MCF 10A (cell line): ENCODE results near the gene HOXC5. TPM values are rescaled to one million over a fixed set of nuclear protein-coding genes. Genes with fewer than 3 reads are reported as not detected.

ENCODE experiments used
- BruUV-seq: library from RNA; stranded (reverse); fragments of 400-500 nt; replicated peaks from 2 replicates; lab custom pipeline; 2021; lab: Mats Ljungman, UMichigan
- CTCF ChIA-PET: fragments of 300-600 bp; sonication (Branson Sonifier 250); formaldehyde crosslinking; extraction: SDS; loops from one replicate; lab custom pipeline; 2021; ENCODE audit warnings: antibody characterized with exemption, inconsistent platforms; lab: Yijun Ruan, JAX
- POLR2A ChIA-PET: fragments of 300-600, 350-650 bp; sonication (Branson Sonifier 250); formaldehyde crosslinking; extraction: SDS; loops from one replicate; lab custom pipeline; 2020; ENCODE audit warnings: antibody characterized with exemption, inconsistent platforms; lab: Yijun Ruan, JAX
- DNase-seq: peaks from one replicate; pipeline ENCODE4 v3.0.0-alpha.2; 2018; ENCODE audit not compliant: unreplicated experiment
- H3K27ac Mint-ChIP-seq: one replicate; pipeline ENCODE4 v1.8.0; 2022; ENCODE audit warnings: mild to moderate bottlenecking, low read depth, mixed read lengths; ENCODE audit not compliant: unreplicated experiment
- H3K27me3 Mint-ChIP-seq: one replicate; pipeline ENCODE4 v1.8.0; 2022; ENCODE audit warnings: mixed read lengths; ENCODE audit not compliant: insufficient read depth, unreplicated experiment
- H3K36me3 Mint-ChIP-seq: one replicate; pipeline ENCODE4 v1.8.0; 2022; ENCODE audit warnings: mild to moderate bottlenecking, moderate library complexity, mixed read lengths; ENCODE audit not compliant: insufficient read depth, unreplicated experiment
- H3K4me1 Mint-ChIP-seq: one replicate; pipeline ENCODE4 v1.8.0; 2022; ENCODE audit warnings: mixed read lengths; ENCODE audit not compliant: insufficient read depth, unreplicated experiment
- H3K4me3 Mint-ChIP-seq: one replicate; pipeline ENCODE4 v1.8.0; 2022; ENCODE audit warnings: mild to moderate bottlenecking, moderate library complexity, mixed read lengths; ENCODE audit not compliant: unreplicated experiment
- H3K9me3 Mint-ChIP-seq: one replicate; pipeline ENCODE4 v1.8.0; 2022; ENCODE audit warnings: mixed read lengths; ENCODE audit not compliant: unreplicated experiment
- CTCF ChIP-seq: fragments of 200-600 bp; IDR thresholded peaks from one replicate; pipeline ENCODE4 v1.8.0; 2022; ENCODE audit warnings: antibody characterized with exemption, mild to moderate bottlenecking; ENCODE audit not compliant: unreplicated experiment
- intact Hi-C: fragments of 100-400 bp; cut with micrococcal nuclease; formaldehyde crosslinking; loops from 2 replicates; pipeline ENCODE4 v1.14.1; 2022
- total RNA-seq: library from RNA; stranded (reverse); gene quantifications from 2 replicates; pipeline ENCODE4 v1.2.3, GENCODE V29; 2022

HOXC5 gene
- total RNA-seq, 1 experiment from 2014 or later, result not detected

DNA sequence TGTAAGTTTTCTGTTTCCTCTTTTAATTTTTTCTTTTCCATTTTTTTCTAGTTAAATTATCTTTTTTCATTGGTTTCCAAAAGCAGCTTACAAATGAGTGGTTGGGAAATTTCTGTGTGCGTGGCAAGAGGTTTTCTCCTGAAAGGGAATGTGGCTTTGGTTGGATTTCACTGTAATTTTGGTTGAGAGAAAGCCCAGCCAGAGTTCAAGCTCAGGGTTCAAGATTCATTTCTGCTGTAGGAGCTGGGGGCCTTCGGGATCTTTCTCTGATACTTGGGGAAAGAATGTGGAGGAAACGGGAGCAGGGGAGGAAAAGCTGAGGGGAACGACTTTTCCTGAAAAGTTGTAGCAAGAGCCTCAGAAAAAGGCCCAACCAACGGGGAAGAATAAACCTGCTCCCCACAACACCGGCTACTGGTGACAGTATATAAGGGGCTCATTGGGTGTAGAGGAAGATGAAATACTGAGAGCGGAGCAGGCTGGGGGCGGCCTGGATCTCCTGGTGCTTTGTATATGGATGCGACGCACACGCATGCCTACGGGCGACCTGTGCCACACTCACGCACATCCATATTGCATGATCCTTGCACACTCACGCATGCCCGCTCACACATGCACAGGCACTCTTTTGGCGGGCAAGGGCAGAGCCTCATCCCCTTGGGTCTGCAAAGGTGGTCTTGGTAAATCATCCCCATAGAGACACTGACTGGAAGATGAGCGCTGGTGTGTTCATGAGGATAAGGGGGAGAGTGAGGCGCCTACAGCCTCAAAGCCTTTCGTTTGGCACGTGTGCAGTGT, 46.0 kb upstream of the HOXC5 start:
- Mint-ChIP-seq H3K4me3 (no peak overlapping the region), H3K27ac (no peak overlapping the region), H3K9me3 (no peaks in the 10 kb centered on the region), H3K36me3 (no peaks in the 10 kb centered on the region), H3K27me3 (no peaks in the 10 kb centered on the region), H3K4me1 (peaks cover 24% of the 10 kb centered on the region)
- BruUV-seq, result no TSS peak
- TF ChIP-seq CTCF, result no peak
- CTCF ChIA-PET, result interaction anchor here (0.7 to 4.5 kb wide), 15 partner anchors 14 to 285 kb away, joined by 3 to 60 read pairs (median 6); partner anchors contain the start of gene HOXC9
- intact Hi-C loops, result loop anchor here (5.0 to 10.0 kb wide), 2 partner anchors 192 to 285 kb away; no protein-coding TSS in a partner anchor
- DNase-seq, result no peak
- POLR2A ChIA-PET, result interaction anchor here (0.5 to 1.2 kb wide), 5 partner anchors 15 to 216 kb away, joined by 3 read pairs; no protein-coding TSS in a partner anchor

DNA sequence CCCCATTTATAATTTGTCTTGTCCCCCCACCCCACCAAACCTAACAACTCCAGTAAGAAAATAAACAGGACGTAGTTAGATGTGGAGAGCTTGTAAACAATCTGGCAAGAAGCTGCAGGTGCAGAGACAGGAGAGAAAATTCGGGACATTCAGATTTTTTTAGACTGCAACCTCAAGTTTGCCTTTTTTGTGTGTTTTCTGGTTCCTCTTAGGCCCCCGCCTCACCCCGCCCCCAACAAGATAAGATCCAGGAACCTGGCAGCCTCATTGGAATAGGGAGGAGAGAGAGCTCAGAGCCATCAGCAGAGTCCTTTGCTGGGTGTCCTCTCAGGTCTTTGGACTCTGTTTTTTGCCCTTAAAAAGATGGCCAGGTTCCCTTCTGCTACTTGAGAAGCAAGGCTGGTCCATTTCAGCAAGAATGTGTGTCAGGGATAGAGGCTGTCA, 45.0 kb upstream of the HOXC5 start:
- intact Hi-C loops, result loop anchor here (5.0 to 10.0 kb wide), 2 partner anchors 193 to 286 kb away; no protein-coding TSS in a partner anchor
- no peak overlapping the region for H3K27ac Mint-ChIP-seq
- no peaks in the 10 kb centered on the region for H3K36me3 Mint-ChIP-seq
- ChIA-PET CTCF (interaction anchor here (0.5 to 4.5 kb wide), 29 partner anchors 11 to 417 kb away, joined by 3 to 60 read pairs (median 4); partner anchors contain the start of gene HOXC9), POLR2A (interaction anchor here (0.7 to 1.6 kb wide), 4 partner anchors 49 to 219 kb away, joined by 3 to 5 read pairs (median 4); partner anchors contain the start of gene HOXC13)
- no peak for DNase-seq
- no peaks in the 10 kb centered on the region for H3K27me3 Mint-ChIP-seq
- H3K4me3 Mint-ChIP-seq, result no peak overlapping the region
- BruUV-seq, result no TSS peak
- H3K9me3 Mint-ChIP-seq, result no peaks in the 10 kb centered on the region
- no peak for TF ChIP-seq CTCF
- peaks cover 24% of the 10 kb centered on the region for H3K4me1 Mint-ChIP-seq

DNA sequence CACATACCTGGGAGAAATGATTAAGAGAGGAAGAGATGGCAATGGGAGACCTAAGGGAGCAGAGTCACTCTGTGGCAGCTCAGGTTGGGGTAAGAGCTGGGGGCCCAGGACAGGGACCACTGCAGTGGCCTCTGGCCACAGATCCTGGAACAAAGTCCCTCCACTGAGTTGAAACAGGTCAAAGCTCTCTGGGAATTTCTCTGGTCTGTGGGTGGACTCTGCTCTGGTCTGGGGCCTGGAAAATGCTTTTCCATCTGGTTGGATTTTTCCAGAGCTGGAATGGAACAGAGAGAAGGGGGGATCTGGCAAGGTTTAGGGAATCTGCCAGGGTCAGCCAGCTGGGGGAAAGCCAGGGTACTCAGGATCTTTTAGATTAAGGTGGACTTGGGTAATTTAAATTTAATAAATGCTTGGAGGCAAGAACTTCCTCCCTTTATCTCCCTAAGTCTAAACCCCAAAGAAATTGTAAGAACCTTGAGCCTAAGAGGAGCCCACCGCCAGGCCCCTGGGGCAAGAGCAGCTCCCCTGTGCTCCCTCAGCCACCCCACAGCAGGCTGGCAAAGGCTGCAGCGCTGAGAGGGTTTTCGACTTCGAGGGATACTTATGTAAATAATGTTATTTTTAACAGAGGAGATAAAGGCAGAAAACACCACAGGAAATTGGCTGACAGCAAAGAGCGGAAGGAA, 44.2 kb upstream of the HOXC5 start:
- Mint-ChIP-seq H3K27me3 (peaks cover 4% of the 10 kb centered on the region), H3K4me3 (peak overlapping the region; percentile 70), H3K9me3 (no peaks in the 10 kb centered on the region), H3K4me1 (peaks cover 24% of the 10 kb centered on the region), H3K27ac (peak overlapping the region; percentile 64), H3K36me3 (no peaks in the 10 kb centered on the region)
- ChIA-PET POLR2A (interaction anchor here (0.9 to 1.6 kb wide), 3 partner anchors 17 to 220 kb away, joined by 3 to 5 read pairs (median 4); partner anchors contain the start of gene HOXC13), CTCF (interaction anchor here (0.5 to 4.5 kb wide), 32 partner anchors 10 to 418 kb away, joined by 3 to 60 read pairs (median 4); partner anchors contain the start of genes HOXC11 and HOXC9)
- DNase-seq, result no peak
- no TSS peak for BruUV-seq
- no peak for TF ChIP-seq CTCF
- intact Hi-C loops, result loop anchor here (1.0 to 10.0 kb wide), 3 partner anchors 194 to 286 kb away; no protein-coding TSS in a partner anchor
